ENCODE results near the gene ATXN3L. TPM values are rescaled to one million over a fixed set of nuclear protein-coding genes. Genes with fewer than 3 reads are reported as not detected.

Gene ATXN3L
- total RNA-seq, 2 experiments from 2014 or later = not detected

DNA sequence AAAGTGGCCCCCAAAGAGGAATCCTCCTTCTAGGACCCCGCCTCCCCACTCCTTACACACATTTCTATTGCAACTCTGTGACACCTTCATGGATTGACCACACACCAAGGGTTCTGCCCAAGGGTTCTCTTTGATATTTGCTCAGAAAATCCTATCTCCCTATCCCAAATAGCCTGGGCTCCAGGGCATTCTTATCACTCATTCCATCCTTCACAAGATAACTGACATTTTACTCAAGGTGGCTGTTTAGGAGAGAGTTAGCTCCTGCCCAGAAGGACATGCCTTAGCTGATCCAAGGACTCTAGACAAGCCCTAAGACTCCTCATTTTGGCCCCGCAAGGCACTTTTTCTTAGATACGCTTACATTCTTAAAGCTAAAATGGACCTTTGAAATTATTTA, 47.4 kb downstream of the ATXN3L start:
- Histone ChIP-seq H3K4me2 (ENCODE audit: low read length) (no peak overlapping the region), H3K9me3 (ENCODE audit: low read length) (no peaks in the 10 kb centered on the region), H3K36me3 (ENCODE audit: insufficient read depth, low read length) (no peaks in the 10 kb centered on the region), H3K79me2 (ENCODE audit: insufficient read depth, low read depth, low read length) (no peaks in the 10 kb centered on the region), H3K4me1 (ENCODE audit: insufficient read depth, low read length, poor library complexity, severe bottlenecking) (no peaks in the 10 kb centered on the region), H3K27ac (ENCODE audit: low read depth, low read length, poor library complexity, severe bottlenecking) (no peak overlapping the region), H2AFZ (ENCODE audit: low read length) (no peak overlapping the region), H4K20me1 (ENCODE audit: insufficient read depth, low read length) (no peaks in the 10 kb centered on the region), H3K4me3 (ENCODE audit: low read depth, low read length, poor library complexity, severe bottlenecking) (no peak overlapping the region), H3K9me2 (ENCODE audit: insufficient read depth, low read length) (no peaks in the 10 kb centered on the region)
- POLR2A ChIA-PET = no interaction called here
- no TSS peak for BruUV-seq (replicated peaks)
- DNase-seq (ENCODE audit: low spot score) = no peak
- intact Hi-C loops (cut with micrococcal nuclease; ENCODE audit: unreplicated experiment) = no loop called here
- TF ChIP-seq, protein P1, sequence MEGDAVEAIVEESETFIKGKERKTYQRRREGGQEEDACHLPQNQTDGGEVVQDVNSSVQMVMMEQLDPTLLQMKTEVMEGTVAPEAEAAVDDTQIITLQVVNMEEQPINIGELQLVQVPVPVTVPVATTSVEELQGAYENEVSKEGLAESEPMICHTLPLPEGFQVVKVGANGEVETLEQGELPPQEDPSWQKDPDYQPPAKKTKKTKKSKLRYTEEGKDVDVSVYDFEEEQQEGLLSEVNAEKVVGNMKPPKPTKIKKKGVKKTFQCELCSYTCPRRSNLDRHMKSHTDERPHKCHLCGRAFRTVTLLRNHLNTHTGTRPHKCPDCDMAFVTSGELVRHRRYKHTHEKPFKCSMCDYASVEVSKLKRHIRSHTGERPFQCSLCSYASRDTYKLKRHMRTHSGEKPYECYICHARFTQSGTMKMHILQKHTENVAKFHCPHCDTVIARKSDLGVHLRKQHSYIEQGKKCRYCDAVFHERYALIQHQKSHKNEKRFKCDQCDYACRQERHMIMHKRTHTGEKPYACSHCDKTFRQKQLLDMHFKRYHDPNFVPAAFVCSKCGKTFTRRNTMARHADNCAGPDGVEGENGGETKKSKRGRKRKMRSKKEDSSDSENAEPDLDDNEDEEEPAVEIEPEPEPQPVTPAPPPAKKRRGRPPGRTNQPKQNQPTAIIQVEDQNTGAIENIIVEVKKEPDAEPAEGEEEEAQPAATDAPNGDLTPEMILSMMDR (conservative IDR thresholded peaks at IDR 0.05; ENCODE audit: low read length) = no peak
- no peak for TF ChIP-seq EZH2phosphoT487 (IDR thresholded peaks at IDR 0.05; ENCODE audit: borderline replicate concordance, low read depth, low read length)
- CTCF ChIA-PET (ENCODE audit: unreplicated experiment) = no interaction called here

DNA sequence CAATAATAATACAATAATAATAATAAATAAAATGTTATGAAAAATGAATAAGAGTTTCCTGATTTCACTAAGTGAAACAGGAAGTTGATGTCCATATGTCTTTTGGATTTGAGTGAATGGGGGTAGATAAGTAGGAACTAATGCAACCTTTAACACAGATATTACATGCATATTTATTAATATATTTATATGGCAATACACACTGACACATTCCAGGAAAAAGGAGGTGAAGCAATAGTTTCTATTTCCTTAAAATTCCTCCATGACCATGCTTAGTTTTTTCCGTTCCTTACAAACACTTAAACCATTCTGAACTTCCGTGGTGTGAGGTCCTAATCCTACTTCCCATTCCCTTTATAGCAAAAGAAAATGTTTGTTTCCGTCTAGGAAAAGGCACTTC, 48.3 kb downstream of the ATXN3L start:
- no peak overlapping the region for H3K27ac ChIP-seq (ENCODE audit: low read depth, low read length, poor library complexity, severe bottlenecking)
- no peak overlapping the region for H3K4me2 ChIP-seq (ENCODE audit: low read length)
- no peak overlapping the region for H3K4me3 ChIP-seq (ENCODE audit: low read depth, low read length, poor library complexity, severe bottlenecking)
- no peaks in the 10 kb centered on the region for H3K9me3 ChIP-seq (ENCODE audit: low read length)
- TF ChIP-seq, protein P1 (conservative IDR thresholded peaks at IDR 0.05; ENCODE audit: low read length) = no peak
- no peak for TF ChIP-seq EZH2phosphoT487 (IDR thresholded peaks at IDR 0.05; ENCODE audit: borderline replicate concordance, low read depth, low read length)
- intact Hi-C loops (cut with micrococcal nuclease; ENCODE audit: unreplicated experiment) = no loop called here
- H3K79me2 ChIP-seq (ENCODE audit: insufficient read depth, low read depth, low read length) = no peaks in the 10 kb centered on the region
- ChIA-PET CTCF (ENCODE audit: unreplicated experiment) (no interaction called here), POLR2A (interaction anchor here (1.0 kb wide), 1 partner anchor 99 kb away, joined by 3 read pairs; no protein-coding TSS in a partner anchor)
- H3K36me3 ChIP-seq (ENCODE audit: insufficient read depth, low read length) = no peaks in the 10 kb centered on the region
- DNase-seq (ENCODE audit: low spot score) = no peak
- no peaks in the 10 kb centered on the region for H4K20me1 ChIP-seq (ENCODE audit: insufficient read depth, low read length)
- H3K9me2 ChIP-seq (ENCODE audit: insufficient read depth, low read length) = no peaks in the 10 kb centered on the region
- no peaks in the 10 kb centered on the region for H3K4me1 ChIP-seq (ENCODE audit: insufficient read depth, low read length, poor library complexity, severe bottlenecking)
- no TSS peak for BruUV-seq (replicated peaks)
- H2AFZ ChIP-seq (ENCODE audit: low read length) = no peak overlapping the region

DNA sequence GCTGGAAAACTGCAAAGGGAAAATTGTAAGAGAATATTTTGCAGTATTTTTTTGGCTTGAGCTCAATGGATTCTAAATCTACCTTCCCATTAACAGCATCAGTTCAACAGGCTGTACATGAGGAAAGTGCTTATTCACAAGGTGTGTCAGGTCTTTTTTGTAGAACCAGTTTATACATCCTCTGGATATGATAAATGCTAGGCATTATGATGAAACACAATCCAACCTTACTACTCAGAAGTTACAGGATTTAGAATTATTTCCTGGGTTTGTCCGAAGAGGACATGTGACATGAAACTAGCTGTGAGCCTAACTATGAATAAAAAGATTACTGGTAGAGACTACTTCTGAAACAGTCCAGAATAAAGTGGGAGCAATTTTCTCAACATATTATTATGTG, 49.5 kb downstream of the ATXN3L start:
- no peak overlapping the region for H3K4me2 ChIP-seq (ENCODE audit: low read length)
- BruUV-seq (replicated peaks) = no TSS peak
- H3K4me3 ChIP-seq (ENCODE audit: low read depth, low read length, poor library complexity, severe bottlenecking) = no peak overlapping the region
- TF ChIP-seq EZH2phosphoT487 (IDR thresholded peaks at IDR 0.05; ENCODE audit: borderline replicate concordance, low read depth, low read length) = no peak
- TF ChIP-seq, protein P1 (conservative IDR thresholded peaks at IDR 0.05; ENCODE audit: low read length) = no peak
- ChIA-PET CTCF (ENCODE audit: unreplicated experiment) (no interaction called here), POLR2A (interaction anchor here (0.6 to 1.0 kb wide), 3 partner anchors 9 to 968 kb away, joined by 3 to 5 read pairs (median 3); no protein-coding TSS in a partner anchor)
- no peaks in the 10 kb centered on the region for H4K20me1 ChIP-seq (ENCODE audit: insufficient read depth, low read length)
- no peaks in the 10 kb centered on the region for H3K9me3 ChIP-seq (ENCODE audit: low read length)
- H3K36me3 ChIP-seq (ENCODE audit: insufficient read depth, low read length) = no peaks in the 10 kb centered on the region
- H3K9me2 ChIP-seq (ENCODE audit: insufficient read depth, low read length) = no peaks in the 10 kb centered on the region
- no peak for DNase-seq (ENCODE audit: low spot score)
- no peak overlapping the region for H3K27ac ChIP-seq (ENCODE audit: low read depth, low read length, poor library complexity, severe bottlenecking)
- intact Hi-C loops (cut with micrococcal nuclease; ENCODE audit: unreplicated experiment) = no loop called here
- no peak overlapping the region for H2AFZ ChIP-seq (ENCODE audit: low read length)
- H3K79me2 ChIP-seq (ENCODE audit: insufficient read depth, low read depth, low read length) = no peaks in the 10 kb centered on the region
- H3K4me1 ChIP-seq (ENCODE audit: insufficient read depth, low read length, poor library complexity, severe bottlenecking) = no peaks in the 10 kb centered on the region
